ENCODE measurements around the gene C2CD3.
A peak's percentile ranks its signal among the peaks of the same experiment; 100 is the strongest.

The C2CD3 gene

GRCh38 chr11:74020539-74020938 lies 150.3 kb downstream of the C2CD3 start:
- Histone ChIP-seq H4K20me1 (ENCODE audit: insufficient read depth, low read length) (no peaks in the 10 kb centered on the region), H3K4me1 (ENCODE audit: low read length) (peaks cover 23% of the 10 kb centered on the region), H2AFZ (ENCODE audit: low read depth, low read length) (no peak overlapping the region), H3K9me3 (ENCODE audit: insufficient read depth, low read length) (no peaks in the 10 kb centered on the region), H3K4me2 (ENCODE audit: low read length) (peak overlapping the region; percentile 45), H3K4me3 (ENCODE audit: low read length) (no peak overlapping the region), H3K27me3 (ENCODE audit: low read depth, low read length) (no peaks in the 10 kb centered on the region), H3K79me2 (ENCODE audit: low read length) (no peaks in the 10 kb centered on the region), H3K27ac (ENCODE audit: low read length) (no peak overlapping the region), H3K36me3 (replicated peaks; ENCODE audit: low read depth, low read length) (peaks cover 5% of the 10 kb centered on the region), H3K9ac (ENCODE audit: low read length) (no peak overlapping the region)
- TF ChIP-seq, protein P1, sequence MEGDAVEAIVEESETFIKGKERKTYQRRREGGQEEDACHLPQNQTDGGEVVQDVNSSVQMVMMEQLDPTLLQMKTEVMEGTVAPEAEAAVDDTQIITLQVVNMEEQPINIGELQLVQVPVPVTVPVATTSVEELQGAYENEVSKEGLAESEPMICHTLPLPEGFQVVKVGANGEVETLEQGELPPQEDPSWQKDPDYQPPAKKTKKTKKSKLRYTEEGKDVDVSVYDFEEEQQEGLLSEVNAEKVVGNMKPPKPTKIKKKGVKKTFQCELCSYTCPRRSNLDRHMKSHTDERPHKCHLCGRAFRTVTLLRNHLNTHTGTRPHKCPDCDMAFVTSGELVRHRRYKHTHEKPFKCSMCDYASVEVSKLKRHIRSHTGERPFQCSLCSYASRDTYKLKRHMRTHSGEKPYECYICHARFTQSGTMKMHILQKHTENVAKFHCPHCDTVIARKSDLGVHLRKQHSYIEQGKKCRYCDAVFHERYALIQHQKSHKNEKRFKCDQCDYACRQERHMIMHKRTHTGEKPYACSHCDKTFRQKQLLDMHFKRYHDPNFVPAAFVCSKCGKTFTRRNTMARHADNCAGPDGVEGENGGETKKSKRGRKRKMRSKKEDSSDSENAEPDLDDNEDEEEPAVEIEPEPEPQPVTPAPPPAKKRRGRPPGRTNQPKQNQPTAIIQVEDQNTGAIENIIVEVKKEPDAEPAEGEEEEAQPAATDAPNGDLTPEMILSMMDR (IDR thresholded peaks at IDR 0.05; ENCODE audit: low read depth, low read length), result no peak
- no peak for TF ChIP-seq EZH2phosphoT487 (IDR thresholded peaks at IDR 0.05; ENCODE audit: low read depth)

GRCh38 chr11:74019860-74020259 lies 150.9 kb downstream of the C2CD3 start:
- no peaks in the 10 kb centered on the region for H3K79me2 ChIP-seq (ENCODE audit: low read length)
- peaks cover 5% of the 10 kb centered on the region for H3K36me3 ChIP-seq (replicated peaks; ENCODE audit: low read depth, low read length)
- no peak overlapping the region for H3K4me3 ChIP-seq (ENCODE audit: low read length)
- H3K4me1 ChIP-seq (ENCODE audit: low read length), result peaks cover 23% of the 10 kb centered on the region
- no peak overlapping the region for H3K9ac ChIP-seq (ENCODE audit: low read length)
- H4K20me1 ChIP-seq (ENCODE audit: insufficient read depth, low read length), result no peaks in the 10 kb centered on the region
- no peak overlapping the region for H3K4me2 ChIP-seq (ENCODE audit: low read length)
- H2AFZ ChIP-seq (ENCODE audit: low read depth, low read length), result no peak overlapping the region
- no peak overlapping the region for H3K27ac ChIP-seq (ENCODE audit: low read length)
- no peaks in the 10 kb centered on the region for H3K27me3 ChIP-seq (ENCODE audit: low read depth, low read length)
- no peaks in the 10 kb centered on the region for H3K9me3 ChIP-seq (ENCODE audit: insufficient read depth, low read length)
- TF ChIP-seq, protein P1 (IDR thresholded peaks at IDR 0.05; ENCODE audit: low read depth, low read length), result no peak
- TF ChIP-seq EZH2phosphoT487 (IDR thresholded peaks at IDR 0.05; ENCODE audit: low read depth), result no peak

DNA sequence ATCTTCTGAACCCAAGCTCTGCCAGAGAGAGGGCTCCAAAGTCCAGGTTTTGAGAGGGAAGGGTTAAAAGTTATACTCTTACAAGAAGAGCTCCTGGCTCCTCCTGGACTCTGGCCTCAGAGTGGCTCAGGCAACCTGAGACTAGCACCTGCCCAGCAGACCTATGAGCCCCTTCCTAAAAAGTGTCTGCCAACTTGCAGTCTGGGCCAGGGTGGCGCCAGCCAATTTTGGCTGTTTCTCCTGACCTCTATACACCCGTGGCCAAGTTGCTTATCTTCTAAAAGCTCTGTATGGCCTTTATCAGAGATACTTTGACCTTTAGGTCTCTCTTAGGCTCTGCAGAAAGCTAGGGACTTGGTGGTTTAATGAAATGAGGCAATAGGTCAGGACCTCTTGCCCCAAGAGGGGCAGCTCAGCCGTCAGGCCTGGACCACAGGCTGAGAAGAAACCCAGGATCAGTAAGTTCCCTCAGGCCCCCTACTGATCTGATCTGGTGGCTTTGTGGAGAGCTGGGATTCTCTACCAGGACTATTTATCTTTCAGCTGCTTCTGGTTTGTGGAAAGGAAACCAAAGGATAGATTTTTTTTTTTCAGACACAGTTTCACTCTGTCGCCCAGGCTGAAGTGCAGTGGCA lies 151.6 kb downstream of the C2CD3 start:
- H3K79me2 ChIP-seq (ENCODE audit: low read length), result no peaks in the 10 kb centered on the region
- no peaks in the 10 kb centered on the region for H3K27me3 ChIP-seq (ENCODE audit: low read depth, low read length)
- H3K4me3 ChIP-seq (ENCODE audit: low read length), result no peak overlapping the region
- H3K4me2 ChIP-seq (ENCODE audit: low read length), result no peak overlapping the region
- H4K20me1 ChIP-seq (ENCODE audit: insufficient read depth, low read length), result no peaks in the 10 kb centered on the region
- no peak for TF ChIP-seq EZH2phosphoT487 (IDR thresholded peaks at IDR 0.05; ENCODE audit: low read depth)
- TF ChIP-seq, protein P1 (IDR thresholded peaks at IDR 0.05; ENCODE audit: low read depth, low read length), result no peak
- no peaks in the 10 kb centered on the region for H3K9me3 ChIP-seq (ENCODE audit: insufficient read depth, low read length)
- no peak overlapping the region for H3K9ac ChIP-seq (ENCODE audit: low read length)
- H3K4me1 ChIP-seq (ENCODE audit: low read length), result peaks cover 23% of the 10 kb centered on the region
- peaks cover 5% of the 10 kb centered on the region for H3K36me3 ChIP-seq (replicated peaks; ENCODE audit: low read depth, low read length)
- no peak overlapping the region for H3K27ac ChIP-seq (ENCODE audit: low read length)
- no peak overlapping the region for H2AFZ ChIP-seq (ENCODE audit: low read depth, low read length)

DNA sequence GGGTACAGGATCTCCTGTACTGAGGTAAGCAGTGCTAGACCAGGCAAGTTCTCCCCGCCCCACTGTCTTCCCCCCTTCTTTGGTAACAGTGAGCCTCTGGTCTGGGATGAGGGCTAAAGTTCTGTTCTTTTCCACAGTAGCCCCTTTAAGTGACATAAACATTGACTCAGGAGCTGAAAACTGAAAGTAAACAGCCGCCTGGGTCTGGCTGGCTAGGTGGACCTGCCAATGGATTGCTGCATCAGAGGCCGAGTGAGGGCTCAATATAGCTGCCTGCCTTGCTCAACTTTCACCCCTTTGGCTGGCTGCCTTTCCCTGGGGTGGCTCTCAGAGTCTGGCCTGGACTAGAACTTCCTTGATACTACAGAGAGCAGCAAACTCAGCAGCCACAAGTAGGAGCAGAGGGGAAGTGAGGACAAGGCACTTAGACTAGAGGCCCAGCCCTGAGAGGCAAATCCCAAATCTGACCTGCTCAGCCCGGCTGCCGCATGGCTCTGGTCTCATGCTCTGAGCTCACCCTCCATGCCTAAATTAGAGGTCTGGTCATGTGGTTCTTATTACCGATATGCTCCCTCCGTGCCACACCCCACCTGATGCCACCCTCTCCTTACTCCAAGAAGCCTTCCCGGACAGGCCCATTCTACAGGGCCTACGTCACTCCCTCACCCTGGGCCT lies 152.3 kb downstream of the C2CD3 start:
- TF ChIP-seq, protein P1 (IDR thresholded peaks at IDR 0.05; ENCODE audit: low read depth, low read length), result no peak
- TF ChIP-seq EZH2phosphoT487 (IDR thresholded peaks at IDR 0.05; ENCODE audit: low read depth), result no peak
- H3K36me3 ChIP-seq (replicated peaks; ENCODE audit: low read depth, low read length), result peaks cover 5% of the 10 kb centered on the region
- H3K4me3 ChIP-seq (ENCODE audit: low read length), result no peak overlapping the region
- H3K4me1 ChIP-seq (ENCODE audit: low read length), result peaks cover 23% of the 10 kb centered on the region
- H3K27me3 ChIP-seq (ENCODE audit: low read depth, low read length), result no peaks in the 10 kb centered on the region
- H4K20me1 ChIP-seq (ENCODE audit: insufficient read depth, low read length), result no peaks in the 10 kb centered on the region
- no peaks in the 10 kb centered on the region for H3K79me2 ChIP-seq (ENCODE audit: low read length)
- H3K4me2 ChIP-seq (ENCODE audit: low read length), result no peak overlapping the region
- H3K9me3 ChIP-seq (ENCODE audit: insufficient read depth, low read length), result no peaks in the 10 kb centered on the region
- H3K9ac ChIP-seq (ENCODE audit: low read length), result no peak overlapping the region
- no peak overlapping the region for H2AFZ ChIP-seq (ENCODE audit: low read depth, low read length)
- no peak overlapping the region for H3K27ac ChIP-seq (ENCODE audit: low read length)
